ENCODE results near the gene DUSP16.

The DUSP16 gene

DNA sequence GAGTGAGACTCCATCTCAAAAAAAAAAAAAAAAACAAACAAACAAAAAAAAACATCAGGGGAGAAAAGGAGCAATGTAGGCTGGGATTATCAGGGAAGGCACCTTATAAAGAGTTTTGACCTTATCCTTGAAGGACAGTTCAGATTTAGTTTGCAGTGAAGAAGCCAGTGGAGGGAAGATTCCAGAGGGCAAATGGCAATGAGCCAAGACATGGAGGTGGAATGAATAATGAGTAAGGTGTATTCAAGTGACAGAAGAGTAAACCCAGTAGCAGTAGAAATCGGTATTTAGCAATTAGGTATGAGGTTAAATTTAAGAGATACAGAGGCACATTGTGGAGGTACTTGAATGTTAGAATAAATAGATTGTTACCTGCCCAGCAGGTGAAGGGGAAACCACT, 2.2 kb upstream of the DUSP16 start:
- ATAC-seq (ENCODE audit: low read depth) (no peak), DNase-seq (ENCODE audit: low spot score in 2 of 2) (no peak)
- Mint-ChIP-seq H3K27me3 (peaks cover 1% of the 10 kb centered on the region), H3K9me3 (no peaks in the 10 kb centered on the region), H3K27ac (no peak overlapping the region), H3K36me3 (no peaks in the 10 kb centered on the region), H3K4me3 (no peak overlapping the region), H3K4me1 (peaks cover 5% of the 10 kb centered on the region)

- peak overlapping the region; percentile 84 for H3K4me3 Mint-ChIP-seq
- no peaks in the 10 kb centered on the region for H3K9me3 Mint-ChIP-seq
- no peaks in the 10 kb centered on the region for H3K36me3 Mint-ChIP-seq
- H3K4me1 Mint-ChIP-seq, result peaks cover 5% of the 10 kb centered on the region
- ATAC-seq (ENCODE audit: low read depth) (no peak), DNase-seq (ENCODE audit: low spot score in 2 of 2) (no peak)
- peak overlapping the region; percentile 98 for H3K27ac Mint-ChIP-seq
- no peaks in the 10 kb centered on the region for H3K27me3 Mint-ChIP-seq
Measured at GRCh38 chr12:12563290-12563928, 746 bp upstream of the DUSP16 start.

- Mint-ChIP-seq H3K4me1 (peaks cover 5% of the 10 kb centered on the region), H3K27me3 (no peaks in the 10 kb centered on the region), H3K36me3 (no peaks in the 10 kb centered on the region), H3K27ac (peak overlapping the region; percentile 98), H3K4me3 (peak overlapping the region; percentile 90), H3K9me3 (no peaks in the 10 kb centered on the region)
- DNase-seq (ENCODE audit: low spot score in 2 of 2) (peak; percentile 23 to 37), ATAC-seq (ENCODE audit: low read depth) (peak; percentile 10)
Measured at GRCh38 chr12:12562016-12562483, 613 bp downstream of the DUSP16 start.

DNA sequence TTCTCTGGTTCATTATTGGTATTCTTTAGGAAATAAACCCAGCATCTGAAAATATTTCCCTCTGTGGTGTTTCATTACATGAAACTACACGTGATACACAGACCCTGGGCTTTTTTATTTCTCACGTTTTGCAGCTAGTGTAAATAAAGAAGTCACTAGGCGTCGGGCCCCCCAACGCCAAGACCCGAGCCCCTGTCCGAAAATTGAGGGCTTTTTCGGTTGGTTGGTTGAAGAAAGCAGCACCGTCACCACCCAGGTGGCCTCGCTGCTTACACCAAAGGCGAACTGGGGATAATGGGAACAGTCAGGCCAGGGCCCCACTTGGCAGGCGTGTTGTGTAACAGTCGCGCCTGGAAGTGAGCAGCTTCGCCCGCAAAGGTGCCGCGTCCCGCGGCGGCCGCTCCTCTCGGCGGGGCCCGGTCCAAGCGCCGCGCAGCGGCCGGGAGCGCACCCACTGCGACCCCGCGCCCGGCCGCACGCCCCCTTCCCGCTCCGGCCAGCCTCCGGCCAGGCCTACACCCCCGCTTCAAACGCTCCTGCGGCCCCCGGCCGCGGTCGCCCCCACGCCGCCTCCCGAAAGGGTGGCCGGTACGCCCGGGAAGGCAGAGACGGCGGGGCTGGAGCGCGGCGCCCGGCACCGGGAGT, 1.2 kb downstream of the DUSP16 start:
- Mint-ChIP-seq H3K4me1 (peaks cover 5% of the 10 kb centered on the region), H3K36me3 (no peaks in the 10 kb centered on the region), H3K27me3 (no peaks in the 10 kb centered on the region), H3K9me3 (no peaks in the 10 kb centered on the region), H3K4me3 (peak overlapping the region; percentile 90), H3K27ac (peak overlapping the region; percentile 98)
- DNase-seq (ENCODE audit: low spot score in 2 of 2), result peak; percentile 25 to 45
- ATAC-seq (ENCODE audit: low read depth), result no peak

GRCh38 chr12:12560587-12561370, 1.9 kb downstream of the DUSP16 start:
- Mint-ChIP-seq H3K27me3 (no peaks in the 10 kb centered on the region), H3K4me3 (peak overlapping the region; percentile 58), H3K9me3 (no peaks in the 10 kb centered on the region), H3K27ac (peak overlapping the region; percentile 62), H3K36me3 (no peaks in the 10 kb centered on the region), H3K4me1 (peaks cover 5% of the 10 kb centered on the region)
- DNase-seq (ENCODE audit: low spot score in 2 of 2), result peak; percentile 13 to 41
- peak; percentile 49 for ATAC-seq (ENCODE audit: low read depth)

DNA sequence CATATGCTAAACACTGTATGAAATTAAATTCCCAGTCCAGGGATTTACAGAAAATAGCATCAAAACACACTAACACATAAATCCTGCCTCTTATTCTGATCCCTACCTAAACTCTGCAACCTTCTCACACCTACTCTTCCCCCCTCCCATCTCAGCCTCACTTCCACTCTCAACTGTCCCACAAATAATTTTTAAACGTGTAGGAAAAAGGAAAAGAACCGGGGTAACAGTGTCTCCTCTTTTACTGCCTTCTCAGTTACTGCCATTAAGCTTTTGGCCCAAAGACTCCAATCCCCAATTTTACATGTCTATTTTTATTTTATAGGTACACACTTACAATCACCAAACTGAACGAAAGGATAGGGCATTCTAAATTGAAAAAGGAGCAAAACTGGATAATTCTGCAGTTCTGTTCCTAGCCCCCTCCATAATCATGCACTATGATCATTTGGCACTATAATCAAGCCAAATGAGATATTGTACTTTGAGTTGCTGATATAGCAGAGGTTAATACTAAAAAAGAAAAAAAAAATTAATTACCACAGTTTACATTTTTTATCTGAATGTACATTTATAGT, 2.9 kb downstream of the DUSP16 start:
- H3K36me3 Mint-ChIP-seq, result no peaks in the 10 kb centered on the region
- ATAC-seq (ENCODE audit: low read depth) (no peak), DNase-seq (ENCODE audit: low spot score in 2 of 2) (no peak)
- no peaks in the 10 kb centered on the region for H3K27me3 Mint-ChIP-seq
- no peak overlapping the region for H3K27ac Mint-ChIP-seq
- no peaks in the 10 kb centered on the region for H3K9me3 Mint-ChIP-seq
- H3K4me1 Mint-ChIP-seq, result peaks cover 5% of the 10 kb centered on the region
- no peak overlapping the region for H3K4me3 Mint-ChIP-seq

GRCh38 chr12:12558291-12558690, 4.4 kb downstream of the DUSP16 start:
- H3K36me3 Mint-ChIP-seq, result no peaks in the 10 kb centered on the region
- H3K27me3 Mint-ChIP-seq, result no peaks in the 10 kb centered on the region
- H3K4me1 Mint-ChIP-seq, result peaks cover 5% of the 10 kb centered on the region
- H3K4me3 Mint-ChIP-seq, result no peak overlapping the region
- H3K9me3 Mint-ChIP-seq, result no peaks in the 10 kb centered on the region
- H3K27ac Mint-ChIP-seq, result no peak overlapping the region
- DNase-seq (ENCODE audit: low spot score in 2 of 2), result no peak
- no peak for ATAC-seq (ENCODE audit: low read depth)

DNA sequence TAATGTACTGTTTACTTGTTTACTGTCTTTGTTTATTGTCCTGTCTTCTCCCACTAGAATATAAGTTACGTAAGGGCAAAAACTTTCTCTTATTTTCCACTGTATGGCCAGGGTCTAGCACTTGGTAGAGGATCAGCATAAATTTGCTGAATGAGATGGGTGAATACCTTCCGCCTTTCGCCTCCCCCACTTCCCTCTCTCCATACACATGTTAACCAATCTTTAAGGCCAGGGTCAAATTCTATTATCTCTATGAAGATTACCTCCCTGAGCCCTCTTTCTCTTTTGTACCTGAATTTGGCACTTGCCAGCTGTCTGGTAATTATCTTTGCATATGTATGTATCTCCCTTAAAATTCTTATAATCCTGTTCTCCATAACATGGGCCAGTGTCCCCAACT, 4.9 kb downstream of the DUSP16 start:
- no peaks in the 10 kb centered on the region for H3K36me3 Mint-ChIP-seq
- H3K4me3 Mint-ChIP-seq, result no peak overlapping the region
- no peak overlapping the region for H3K27ac Mint-ChIP-seq
- no peaks in the 10 kb centered on the region for H3K27me3 Mint-ChIP-seq
- ATAC-seq (ENCODE audit: low read depth) (no peak), DNase-seq (ENCODE audit: low spot score in 2 of 2) (no peak)
- H3K9me3 Mint-ChIP-seq, result no peaks in the 10 kb centered on the region
- H3K4me1 Mint-ChIP-seq, result peaks cover 5% of the 10 kb centered on the region

DNA sequence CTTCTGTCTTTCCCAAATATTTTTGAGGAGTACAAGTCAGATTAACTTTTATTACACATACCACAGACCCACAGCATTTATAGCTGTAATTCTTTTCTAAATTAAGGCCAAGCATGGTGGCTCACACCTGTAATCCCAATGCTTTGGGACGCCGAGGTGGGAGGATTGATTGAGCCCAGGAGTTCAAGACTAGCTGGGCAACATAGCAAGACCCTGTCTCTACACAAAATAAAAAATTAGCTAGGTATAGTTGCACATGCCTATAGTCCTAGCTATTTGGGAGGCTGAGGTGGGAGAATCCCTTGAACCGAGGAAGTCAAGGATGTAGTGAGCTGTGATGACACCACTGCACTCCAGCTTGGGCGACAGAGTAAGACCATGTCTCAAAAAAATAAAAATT, 7.0 kb downstream of the DUSP16 start:
- no peak for ATAC-seq (ENCODE audit: low read depth)
- H3K4me1 Mint-ChIP-seq, result peaks cover under 1% of the 10 kb centered on the region
- H3K27me3 Mint-ChIP-seq, result no peaks in the 10 kb centered on the region
- no peaks in the 10 kb centered on the region for H3K9me3 Mint-ChIP-seq
- no peak for DNase-seq (ENCODE audit: low spot score in 2 of 2)
- H3K36me3 Mint-ChIP-seq, result no peaks in the 10 kb centered on the region
- H3K27ac Mint-ChIP-seq, result no peak overlapping the region
- H3K4me3 Mint-ChIP-seq, result no peak overlapping the region

- no peaks in the 10 kb centered on the region for H3K9me3 Mint-ChIP-seq
- no peak overlapping the region for H3K4me3 Mint-ChIP-seq
- DNase-seq (ENCODE audit: low spot score in 2 of 2), result no peak
- H3K27me3 Mint-ChIP-seq, result peaks cover 1% of the 10 kb centered on the region
- H3K36me3 Mint-ChIP-seq, result no peaks in the 10 kb centered on the region
- H3K27ac Mint-ChIP-seq, result no peak overlapping the region
- ATAC-seq (ENCODE audit: low read depth), result no peak
- no peaks in the 10 kb centered on the region for H3K4me1 Mint-ChIP-seq
Measured at GRCh38 chr12:12553208-12553785, 9.4 kb downstream of the DUSP16 start.

- no peak overlapping the region for H3K4me3 Mint-ChIP-seq
- no peak overlapping the region for H3K27ac Mint-ChIP-seq
- H3K9me3 Mint-ChIP-seq, result no peaks in the 10 kb centered on the region
- ATAC-seq (ENCODE audit: low read depth), result peak; percentile 60
- H3K36me3 Mint-ChIP-seq, result no peaks in the 10 kb centered on the region
- H3K27me3 Mint-ChIP-seq, result peaks cover 1% of the 10 kb centered on the region
- DNase-seq (ENCODE audit: low spot score in 2 of 2), result no peak
- no peaks in the 10 kb centered on the region for H3K4me1 Mint-ChIP-seq
Measured at GRCh38 chr12:12551115-12551514, 11.5 kb downstream of the DUSP16 start.

GRCh38 chr12:12550277-12550676, 12.4 kb downstream of the DUSP16 start:
- no peak overlapping the region for H3K27ac Mint-ChIP-seq

DNA sequence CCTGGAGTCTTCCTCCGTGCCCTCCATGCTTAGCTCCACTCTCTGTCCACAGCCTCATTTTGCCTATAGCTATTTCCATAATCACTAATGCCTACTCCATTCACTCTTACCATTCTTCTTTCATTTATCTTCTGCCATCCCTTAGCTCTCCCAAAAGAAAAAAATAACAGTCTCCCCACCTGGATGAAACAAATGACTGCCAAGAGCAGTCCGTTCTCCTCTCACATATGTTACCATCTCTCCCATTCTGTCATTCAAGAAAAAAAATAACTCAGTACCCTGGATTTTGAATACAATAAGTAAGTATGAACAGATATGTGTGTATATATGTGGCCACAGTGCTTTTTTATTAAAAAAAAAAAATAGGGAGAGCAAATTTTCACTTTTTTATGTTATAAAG, 13.2 kb downstream of the DUSP16 start:
- Mint-ChIP-seq H3K27ac (no peak overlapping the region), H3K9me3 (no peaks in the 10 kb centered on the region), H3K36me3 (no peaks in the 10 kb centered on the region), H3K4me3 (no peak overlapping the region), H3K4me1 (no peaks in the 10 kb centered on the region), H3K27me3 (peaks cover 1% of the 10 kb centered on the region)
- ATAC-seq (ENCODE audit: low read depth) (no peak), DNase-seq (ENCODE audit: low spot score in 2 of 2) (no peak)

More at GRCh38 chr12:12550277-12550676, 12.4 kb downstream of the DUSP16 start:
- DNase-seq (ENCODE audit: low spot score in 2 of 2) (no peak), ATAC-seq (ENCODE audit: low read depth) (no peak)
- Mint-ChIP-seq H3K4me1 (no peaks in the 10 kb centered on the region), H3K36me3 (no peaks in the 10 kb centered on the region), H3K27me3 (peaks cover 1% of the 10 kb centered on the region), H3K4me3 (no peak overlapping the region), H3K9me3 (no peaks in the 10 kb centered on the region)

- Mint-ChIP-seq H3K9me3 (no peaks in the 10 kb centered on the region), H3K27ac (no peak overlapping the region), H3K27me3 (peaks cover 1% of the 10 kb centered on the region), H3K4me3 (no peak overlapping the region), H3K4me1 (no peaks in the 10 kb centered on the region), H3K36me3 (no peaks in the 10 kb centered on the region)
- DNase-seq (ENCODE audit: low spot score in 2 of 2) (no peak), ATAC-seq (ENCODE audit: low read depth) (peak; percentile 60)
Measured at GRCh38 chr12:12548713-12549112, 13.9 kb downstream of the DUSP16 start.
